GM23338 (cell line): Measurements from ENCODE around the gene EPHX1.

Experiments used
- EZH2 ChIP-seq: fragments of 200-600 bp; sonication (generic); IDR thresholded peaks from one replicate; pipeline ENCODE4 v1.8.0; 2017; ENCODE audit warnings: antibody characterized with exemption, mild to moderate bottlenecking, low read depth; ENCODE audit not compliant: unreplicated experiment
- EZH2phosphoT487 ChIP-seq: fragments of 200-600 bp; sonication (generic); IDR thresholded peaks from one replicate; pipeline ENCODE4 v1.8.1; 2018; ENCODE audit warnings: antibody characterized with exemption; ENCODE audit not compliant: unreplicated experiment
- TF ChIP-seq, protein P1 (sequence below), 2 experiments: fragments of 200-600 bp in 1 of 2; sonication (generic) in 1 of 2; conservative IDR thresholded peaks; 2 replicates each; pipeline versions ENCODE4 v1.5.1 to v1.6.1; 2016 to 2017; ENCODE audit warnings: antibody characterized with exemption in 2 of 2, low read depth in 2 of 2, mild to moderate bottlenecking in 2 of 2, moderate library complexity in 1 of 2

- TF ChIP-seq, protein P1, sequence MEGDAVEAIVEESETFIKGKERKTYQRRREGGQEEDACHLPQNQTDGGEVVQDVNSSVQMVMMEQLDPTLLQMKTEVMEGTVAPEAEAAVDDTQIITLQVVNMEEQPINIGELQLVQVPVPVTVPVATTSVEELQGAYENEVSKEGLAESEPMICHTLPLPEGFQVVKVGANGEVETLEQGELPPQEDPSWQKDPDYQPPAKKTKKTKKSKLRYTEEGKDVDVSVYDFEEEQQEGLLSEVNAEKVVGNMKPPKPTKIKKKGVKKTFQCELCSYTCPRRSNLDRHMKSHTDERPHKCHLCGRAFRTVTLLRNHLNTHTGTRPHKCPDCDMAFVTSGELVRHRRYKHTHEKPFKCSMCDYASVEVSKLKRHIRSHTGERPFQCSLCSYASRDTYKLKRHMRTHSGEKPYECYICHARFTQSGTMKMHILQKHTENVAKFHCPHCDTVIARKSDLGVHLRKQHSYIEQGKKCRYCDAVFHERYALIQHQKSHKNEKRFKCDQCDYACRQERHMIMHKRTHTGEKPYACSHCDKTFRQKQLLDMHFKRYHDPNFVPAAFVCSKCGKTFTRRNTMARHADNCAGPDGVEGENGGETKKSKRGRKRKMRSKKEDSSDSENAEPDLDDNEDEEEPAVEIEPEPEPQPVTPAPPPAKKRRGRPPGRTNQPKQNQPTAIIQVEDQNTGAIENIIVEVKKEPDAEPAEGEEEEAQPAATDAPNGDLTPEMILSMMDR (conservative IDR thresholded peaks at IDR 0.05; ENCODE audit: low read depth in 2 of 2), result no peak
- TF ChIP-seq EZH2phosphoT487 (no peak), EZH2 (no peak)
Observed at GRCh38 chr1:225871359-225872074, 61.6 kb downstream of the EPHX1 start.
